HepG2 (cell line): ENCODE results near the gene E2F1. TPM values are rescaled to one million over a fixed set of nuclear protein-coding genes. Genes with fewer than 3 reads are reported as not detected.

ENCODE experiments used
- ELF3 ChIP-seq: IDR thresholded peaks from 2 replicates; pipeline ENCODE4 v1.6.1; 2016; ENCODE audit warnings: missing genetic modification reagents, missing compliant biosample characterization
- MAFF ChIP-seq: IDR thresholded peaks from 2 replicates; pipeline ENCODE4 v1.6.1; 2011; ENCODE audit warnings: low read depth, low read length, improper control_type of control experiment
- MTERF4 ChIP-seq: sonication (generic); formaldehyde crosslinking; IDR thresholded peaks from 2 replicates; pipeline ENCODE4 v1.8.0; 2023; ENCODE audit warnings: mild to moderate bottlenecking, missing genetic modification reagents
- MTF2 ChIP-seq: sonication (generic); formaldehyde crosslinking; IDR thresholded peaks from 2 replicates; pipeline ENCODE4 v1.5.0; 2020; ENCODE audit warnings: missing genetic modification reagents, borderline replicate concordance
- NCOA2 ChIP-seq: sonication (generic); formaldehyde crosslinking; IDR thresholded peaks from 2 replicates; pipeline ENCODE4 v1.8.0; 2022; ENCODE audit warnings: inconsistent platforms
- SATB2 ChIP-seq: sonication (generic); formaldehyde crosslinking; IDR thresholded peaks from 2 replicates; pipeline ENCODE4 v1.5.0; 2020; ENCODE audit warnings: missing genetic modification reagents
- SRSF1 ChIP-seq: fragments of 200-400 bp; formaldehyde crosslinking; optimal IDR thresholded peaks from 2 replicates; pipeline ENCODE3; 2017; ENCODE audit warnings: mild to moderate bottlenecking, low read depth, low read length, moderate library complexity
- USF2 ChIP-seq, 2 experiments: sonication (generic) in 1 of 2; formaldehyde crosslinking in 1 of 2; IDR thresholded peaks; 2 replicates each; pipeline versions ENCODE4 v1.5.1 to v1.6.1; 2011 to 2020; ENCODE audit warnings: borderline replicate concordance in 1 of 2, low read depth in 1 of 2, low read length in 1 of 2, mild to moderate bottlenecking in 1 of 2, missing genetic modification reagents in 1 of 2, moderate library complexity in 1 of 2
- ZNF224 ChIP-seq: sonication (generic); formaldehyde crosslinking; IDR thresholded peaks from 2 replicates; pipeline ENCODE4 v1.5.0; 2020; ENCODE audit warnings: mild to moderate bottlenecking, missing genetic modification reagents
- ZNF780A ChIP-seq: sonication (generic); formaldehyde crosslinking; IDR thresholded peaks from 2 replicates; pipeline ENCODE4 v1.8.0; 2022; ENCODE audit warnings: mild to moderate bottlenecking, missing genetic modification reagents, moderate library complexity
- ZNF878 ChIP-seq: sonication (generic); formaldehyde crosslinking; IDR thresholded peaks from 2 replicates; pipeline ENCODE4 v1.8.1; 2023; ENCODE audit warnings: mild to moderate bottlenecking, missing genetic modification reagents, moderate library complexity
- polyA plus RNA-seq, 8 experiments: library from polyadenylated mRNA; depleted of rRNA in 3 of 8; stranded (reverse) in 7 of 8; unstranded in 1 of 8; fragments of >200 nt; fragmentation: Illumina TruSeq in 4 of 8; extraction: Trizol in 4 of 8; gene quantifications; 2 replicates each; pipeline versions ENCODE4 v1.2.1 to v1.2.3, GENCODE V29; 2011 to 2016; ENCODE audit warnings: low read depth in 4 of 8, missing spikeins in 1 of 8, mixed read lengths in 1 of 8; ENCODE audit not compliant: insufficient read depth in 1 of 8
- total RNA-seq, 5 experiments: library from RNA; depleted of rRNA; stranded (reverse); fragments of >200 nt; fragmentation: Illumina TruSeq; extraction: Trizol; gene quantifications; 2 replicates each; pipeline ENCODE4 v1.2.3, GENCODE V29; 2016; ENCODE audit warnings: low read depth in 1 of 5
- TF ChIP-seq, protein P1 (sequence below): sonication (generic); formaldehyde crosslinking; IDR thresholded peaks from 2 replicates; pipeline ENCODE4 v1.5.0; 2020; ENCODE audit warnings: missing genetic modification reagents
- TF ChIP-seq, protein P2 (sequence below): sonication (generic); formaldehyde crosslinking; IDR thresholded peaks from 2 replicates; pipeline ENCODE4 v1.5.0; 2020; ENCODE audit warnings: missing genetic modification reagents
- TF ChIP-seq, protein P3 (sequence below): sonication (generic); formaldehyde crosslinking; IDR thresholded peaks from 2 replicates; pipeline ENCODE4 v1.5.0; 2020; ENCODE audit warnings: mild to moderate bottlenecking, missing genetic modification reagents
- TF ChIP-seq, protein P4 (sequence below): sonication (generic); formaldehyde crosslinking; IDR thresholded peaks from 2 replicates; pipeline ENCODE4 v1.5.0; 2020; ENCODE audit warnings: missing genetic modification reagents, mild to moderate bottlenecking, borderline replicate concordance
- TF ChIP-seq, protein P5 (sequence below): sonication (generic); formaldehyde crosslinking; IDR thresholded peaks from 2 replicates; pipeline ENCODE4 v1.8.1; 2023; ENCODE audit warnings: missing genetic modification reagents, mild to moderate bottlenecking, borderline replicate concordance

The E2F1 gene
- total and polyA plus RNA-seq, 2 of the 13 experiments (the other 11 are each of a cell fraction or from before 2014, with no cell fraction given) = 25.5 to 39.4 TPM

DNA sequence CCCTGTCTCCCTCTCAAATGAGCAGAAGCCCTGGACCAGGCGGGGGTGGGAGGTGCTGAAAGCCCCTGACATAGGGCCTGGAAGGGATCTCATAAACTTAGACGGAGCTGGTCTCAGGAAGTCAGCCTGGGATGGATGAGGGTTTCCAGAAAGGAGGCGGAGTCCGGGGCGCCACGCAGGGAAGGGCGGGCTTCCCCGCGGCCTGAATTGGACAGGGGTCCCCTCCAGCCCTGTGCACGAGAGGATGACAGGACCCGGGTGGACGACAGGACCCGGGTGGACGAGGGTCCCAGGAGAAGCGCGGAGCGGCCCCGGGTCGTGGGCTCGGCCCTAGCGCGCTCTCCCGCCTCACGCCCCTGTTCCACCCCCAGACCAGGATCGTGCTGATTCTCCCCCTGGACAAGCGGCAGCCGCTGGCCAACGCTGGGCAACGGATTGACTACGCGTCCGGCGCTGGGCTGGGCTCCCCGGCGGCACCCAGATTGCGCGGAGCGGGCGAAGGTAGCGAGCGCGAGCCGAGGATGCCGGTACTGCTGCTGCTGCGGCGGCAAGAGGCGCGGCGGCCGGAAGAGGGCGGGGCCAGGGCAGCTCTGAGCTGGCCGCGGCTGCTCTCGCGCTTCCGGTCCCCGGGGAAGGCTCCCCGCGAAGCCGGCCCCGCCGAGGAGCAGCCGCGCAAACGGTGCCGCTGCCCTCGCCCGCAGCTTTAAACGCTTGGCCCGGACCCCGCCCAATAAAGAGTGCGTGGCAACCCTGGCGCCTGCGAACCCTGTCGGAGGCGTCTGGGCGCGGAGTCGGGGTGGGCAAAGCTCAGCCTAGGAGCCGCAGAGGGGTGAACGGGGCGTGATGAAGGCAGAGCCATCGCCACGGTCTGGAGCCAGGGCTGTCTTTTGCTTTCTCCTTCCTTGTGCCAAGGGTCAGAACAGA, 22.8 kb downstream of the E2F1 start (continued):
- no peak for TF ChIP-seq USF2 (IDR thresholded peaks at IDR 0.05; ENCODE audit: low read depth, low read length)
- TF ChIP-seq USF2 (CRISPR knock-in tag; IDR thresholded peaks at IDR 0.05; ENCODE audit: borderline replicate concordance) = no peak; the same call in 1 of the 2 replicates
- TF ChIP-seq, protein P1, sequence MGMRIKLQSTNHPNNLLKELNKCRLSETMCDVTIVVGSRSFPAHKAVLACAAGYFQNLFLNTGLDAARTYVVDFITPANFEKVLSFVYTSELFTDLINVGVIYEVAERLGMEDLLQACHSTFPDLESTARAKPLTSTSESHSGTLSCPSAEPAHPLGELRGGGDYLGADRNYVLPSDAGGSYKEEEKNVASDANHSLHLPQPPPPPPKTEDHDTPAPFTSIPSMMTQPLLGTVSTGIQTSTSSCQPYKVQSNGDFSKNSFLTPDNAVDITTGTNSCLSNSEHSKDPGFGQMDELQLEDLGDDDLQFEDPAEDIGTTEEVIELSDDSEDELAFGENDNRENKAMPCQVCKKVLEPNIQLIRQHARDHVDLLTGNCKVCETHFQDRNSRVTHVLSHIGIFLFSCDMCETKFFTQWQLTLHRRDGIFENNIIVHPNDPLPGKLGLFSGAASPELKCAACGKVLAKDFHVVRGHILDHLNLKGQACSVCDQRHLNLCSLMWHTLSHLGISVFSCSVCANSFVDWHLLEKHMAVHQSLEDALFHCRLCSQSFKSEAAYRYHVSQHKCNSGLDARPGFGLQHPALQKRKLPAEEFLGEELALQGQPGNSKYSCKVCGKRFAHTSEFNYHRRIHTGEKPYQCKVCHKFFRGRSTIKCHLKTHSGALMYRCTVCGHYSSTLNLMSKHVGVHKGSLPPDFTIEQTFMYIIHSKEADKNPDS (CRISPR knock-in tag) = no peak
- no peak for TF ChIP-seq MAFF
- no peak; the same call in none of the 2 replicates for TF ChIP-seq NCOA2 (CRISPR knock-in tag)
- TF ChIP-seq ZNF224 = 0 out of 2 replicates have a peak, but pooled peaks have one; percentile 46
- TF ChIP-seq, protein P2, sequence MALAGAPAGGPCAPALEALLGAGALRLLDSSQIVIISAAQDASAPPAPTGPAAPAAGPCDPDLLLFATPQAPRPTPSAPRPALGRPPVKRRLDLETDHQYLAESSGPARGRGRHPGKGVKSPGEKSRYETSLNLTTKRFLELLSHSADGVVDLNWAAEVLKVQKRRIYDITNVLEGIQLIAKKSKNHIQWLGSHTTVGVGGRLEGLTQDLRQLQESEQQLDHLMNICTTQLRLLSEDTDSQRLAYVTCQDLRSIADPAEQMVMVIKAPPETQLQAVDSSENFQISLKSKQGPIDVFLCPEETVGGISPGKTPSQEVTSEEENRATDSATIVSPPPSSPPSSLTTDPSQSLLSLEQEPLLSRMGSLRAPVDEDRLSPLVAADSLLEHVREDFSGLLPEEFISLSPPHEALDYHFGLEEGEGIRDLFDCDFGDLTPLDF (CRISPR knock-in tag) = 0 out of 2 replicates have a peak, but pooled peaks have one; percentile 12
- no peak for TF ChIP-seq SRSF1
- peak; percentile 50 for TF ChIP-seq MTERF4 (CRISPR knock-in tag)
- peak; percentile 76 for TF ChIP-seq ELF3 (CRISPR knock-in tag)
- no peak for TF ChIP-seq SATB2 (CRISPR knock-in tag)
- TF ChIP-seq, protein P3, sequence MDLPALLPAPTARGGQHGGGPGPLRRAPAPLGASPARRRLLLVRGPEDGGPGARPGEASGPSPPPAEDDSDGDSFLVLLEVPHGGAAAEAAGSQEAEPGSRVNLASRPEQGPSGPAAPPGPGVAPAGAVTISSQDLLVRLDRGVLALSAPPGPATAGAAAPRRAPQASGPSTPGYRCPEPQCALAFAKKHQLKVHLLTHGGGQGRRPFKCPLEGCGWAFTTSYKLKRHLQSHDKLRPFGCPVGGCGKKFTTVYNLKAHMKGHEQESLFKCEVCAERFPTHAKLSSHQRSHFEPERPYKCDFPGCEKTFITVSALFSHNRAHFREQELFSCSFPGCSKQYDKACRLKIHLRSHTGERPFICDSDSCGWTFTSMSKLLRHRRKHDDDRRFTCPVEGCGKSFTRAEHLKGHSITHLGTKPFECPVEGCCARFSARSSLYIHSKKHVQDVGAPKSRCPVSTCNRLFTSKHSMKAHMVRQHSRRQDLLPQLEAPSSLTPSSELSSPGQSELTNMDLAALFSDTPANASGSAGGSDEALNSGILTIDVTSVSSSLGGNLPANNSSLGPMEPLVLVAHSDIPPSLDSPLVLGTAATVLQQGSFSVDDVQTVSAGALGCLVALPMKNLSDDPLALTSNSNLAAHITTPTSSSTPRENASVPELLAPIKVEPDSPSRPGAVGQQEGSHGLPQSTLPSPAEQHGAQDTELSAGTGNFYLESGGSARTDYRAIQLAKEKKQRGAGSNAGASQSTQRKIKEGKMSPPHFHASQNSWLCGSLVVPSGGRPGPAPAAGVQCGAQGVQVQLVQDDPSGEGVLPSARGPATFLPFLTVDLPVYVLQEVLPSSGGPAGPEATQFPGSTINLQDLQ (CRISPR knock-in tag) = peak; percentile 98
- TF ChIP-seq MTF2 (CRISPR knock-in tag) = peak; percentile 93; the same call in 1 of the 2 replicates
- peak; percentile 91; the same call in 1 of the 2 replicates for TF ChIP-seq ZNF780A (CRISPR knock-in tag)
- TF ChIP-seq, protein P4, sequence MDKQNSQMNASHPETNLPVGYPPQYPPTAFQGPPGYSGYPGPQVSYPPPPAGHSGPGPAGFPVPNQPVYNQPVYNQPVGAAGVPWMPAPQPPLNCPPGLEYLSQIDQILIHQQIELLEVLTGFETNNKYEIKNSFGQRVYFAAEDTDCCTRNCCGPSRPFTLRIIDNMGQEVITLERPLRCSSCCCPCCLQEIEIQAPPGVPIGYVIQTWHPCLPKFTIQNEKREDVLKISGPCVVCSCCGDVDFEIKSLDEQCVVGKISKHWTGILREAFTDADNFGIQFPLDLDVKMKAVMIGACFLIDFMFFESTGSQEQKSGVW (CRISPR knock-in tag) = 0 out of 2 replicates have a peak, but pooled peaks have one; percentile 42
- 0 out of 2 replicates have a peak, but pooled peaks have one; percentile 75 for TF ChIP-seq ZNF878 (CRISPR knock-in tag)
- TF ChIP-seq, protein P5, sequence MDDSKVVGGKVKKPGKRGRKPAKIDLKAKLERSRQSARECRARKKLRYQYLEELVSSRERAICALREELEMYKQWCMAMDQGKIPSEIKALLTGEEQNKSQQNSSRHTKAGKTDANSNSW = peak; percentile 84
